Activated CD4-positive, alpha-beta T cell treated with anti-CD3 and anti-CD28 coated beads for 4 hours (primary cell): Measurements from ENCODE around the gene CCSAP.
A peak's percentile ranks its signal among the peaks of the same experiment; 100 is the strongest.

ENCODE experiments used
- DNase-seq, 2 donors: peaks; one replicate each; pipeline ENCODE4 v3.0.0-alpha.2; 2020

Gene CCSAP

GRCh38 chr1:229364207-229365065, 21.6 kb upstream of the CCSAP start:
- no peak for DNase-seq

GRCh38 chr1:229363723-229364122, 20.9 kb upstream of the CCSAP start:
- no peak for DNase-seq

DNA sequence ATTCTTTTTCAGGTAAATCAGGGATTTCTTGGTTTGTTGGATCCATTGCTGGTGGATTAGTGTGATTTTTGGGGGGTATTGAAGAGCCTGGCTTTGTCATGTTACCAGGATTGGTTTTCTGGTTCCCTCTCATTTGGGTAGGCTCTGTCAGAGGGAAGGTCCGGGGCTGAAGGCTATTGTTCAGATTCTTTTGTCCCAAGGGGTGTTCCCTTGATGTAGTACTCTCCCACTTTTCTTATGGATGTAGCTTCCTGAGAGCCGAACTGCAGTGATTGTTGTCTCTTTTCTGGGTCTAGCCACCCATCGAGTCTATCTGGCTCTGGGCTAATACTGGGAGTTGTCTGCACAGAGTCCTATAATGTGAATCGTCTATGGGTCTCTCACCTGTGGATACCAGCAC, 17.6 kb upstream of the CCSAP start:
- no peak for DNase-seq

- no peak for DNase-seq
Observed at GRCh38 chr1:229355661-229356060, 12.8 kb upstream of the CCSAP start.

DNA sequence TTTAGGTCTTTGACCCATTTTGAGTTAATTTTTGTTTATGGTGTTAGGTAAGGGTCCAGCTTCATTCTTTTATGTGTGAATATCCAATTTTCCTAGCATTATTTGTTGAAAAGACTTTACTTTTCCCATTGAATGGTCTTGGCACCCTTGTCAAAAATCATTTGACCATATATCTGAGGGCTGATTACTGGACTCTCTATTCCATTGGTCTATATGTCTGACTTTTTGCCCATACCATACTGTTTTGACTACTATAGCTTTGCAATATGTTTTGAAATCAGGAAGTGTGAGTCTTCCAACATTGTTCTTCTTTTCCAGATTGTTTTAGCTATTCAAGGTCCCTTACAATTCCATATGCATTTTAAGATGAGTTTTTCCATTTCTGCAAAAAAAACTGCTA, 11.4 kb upstream of the CCSAP start:
- no peak for DNase-seq

DNA sequence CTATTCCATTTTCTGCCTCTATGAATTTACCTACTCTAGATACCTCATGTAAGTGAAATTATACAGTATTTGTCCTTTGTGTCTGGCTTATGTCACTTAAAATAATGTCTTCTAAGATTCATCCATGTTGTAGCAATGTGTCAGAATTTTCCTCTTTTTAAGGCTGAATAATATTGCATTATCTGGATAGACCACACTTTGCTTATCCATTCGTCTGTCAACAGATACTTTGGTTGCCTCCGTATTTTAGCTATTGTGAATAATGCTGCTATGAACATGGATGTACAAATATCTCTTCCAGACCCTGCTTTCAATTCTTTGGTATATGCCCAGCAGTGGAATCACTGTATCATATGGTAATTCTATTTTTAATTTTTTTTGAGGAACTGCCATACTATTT, 10.1 kb upstream of the CCSAP start:
- DNase-seq = no peak

DNA sequence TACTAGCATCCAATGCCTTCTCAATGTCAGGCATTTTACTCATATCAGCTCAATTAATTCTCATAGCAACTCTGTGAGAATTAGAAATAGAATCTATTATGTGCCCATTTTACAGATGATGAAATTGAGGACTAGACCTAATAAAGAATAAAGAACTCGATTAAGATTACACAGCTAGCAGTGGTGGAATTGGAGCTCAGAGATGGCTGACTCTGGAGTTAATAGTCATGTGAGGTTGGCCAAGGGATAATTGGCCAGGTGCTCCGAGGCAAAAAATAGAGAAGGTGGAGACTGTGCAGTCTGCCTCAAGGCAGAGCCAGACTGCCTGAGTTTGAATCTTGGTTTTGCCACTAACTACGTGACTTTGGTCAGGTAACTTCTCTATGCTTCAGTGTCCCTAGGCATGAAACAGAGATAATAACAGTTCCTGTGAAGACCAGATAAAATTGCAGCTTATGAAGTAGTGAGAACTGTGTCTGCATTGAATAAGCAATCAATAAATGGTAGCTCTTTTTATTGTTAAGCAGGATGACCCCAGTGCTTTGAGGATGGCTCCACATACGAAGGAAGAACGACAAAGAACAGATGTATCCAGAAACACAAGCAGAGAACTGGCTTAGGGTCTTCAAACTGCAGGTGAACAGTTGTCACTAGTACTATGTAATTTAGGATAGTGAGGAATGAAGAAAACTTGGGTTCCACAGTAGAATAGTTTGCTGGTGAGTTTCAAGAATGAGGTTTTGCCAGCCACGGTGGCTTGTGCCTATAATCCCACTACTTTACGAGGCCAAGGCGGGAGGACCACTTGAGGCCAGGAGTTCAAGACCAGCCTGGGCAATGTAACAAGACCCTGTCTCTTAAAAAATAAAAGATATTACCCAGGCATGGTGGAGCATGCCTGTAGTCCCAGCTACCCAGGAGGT, 6.9 kb upstream of the CCSAP start:
- no peak for DNase-seq

GRCh38 chr1:229347528-229347927, 4.7 kb upstream of the CCSAP start:
- DNase-seq = no peak

DNA sequence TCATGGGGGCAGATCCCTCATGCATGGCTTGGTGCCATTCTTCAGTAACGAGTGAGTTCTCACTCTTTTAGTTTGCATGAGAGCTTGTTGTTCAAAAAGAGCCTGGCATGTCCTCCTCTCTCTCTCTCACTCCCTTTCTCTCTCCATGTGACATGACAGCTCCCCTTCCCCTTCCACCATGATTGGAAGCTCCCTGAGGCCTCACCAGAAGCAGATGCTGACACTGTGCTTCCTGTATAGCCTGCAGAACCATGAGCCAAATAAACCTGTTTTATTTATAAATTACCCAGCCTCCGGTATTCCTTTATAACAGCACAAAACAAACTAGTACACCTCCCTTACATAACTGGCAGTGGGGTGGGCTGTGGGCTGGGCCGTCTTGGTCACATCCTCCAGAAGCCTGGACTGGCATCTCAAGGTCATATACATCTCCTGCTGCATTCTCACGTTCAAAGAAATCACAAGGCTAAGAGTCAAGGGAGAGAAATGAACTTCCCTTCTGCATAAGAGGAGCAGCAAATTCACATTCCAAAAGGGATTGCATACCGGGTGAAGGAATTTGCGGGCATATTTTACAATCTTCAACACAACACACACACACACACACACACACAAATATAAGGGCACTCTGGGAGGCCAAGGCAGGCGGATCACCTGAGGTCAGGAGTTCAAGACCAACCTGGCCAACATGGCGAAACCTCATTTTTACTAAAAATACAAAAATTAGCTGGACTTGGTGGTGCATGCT, 2.3 kb upstream of the CCSAP start:
- no peak for DNase-seq

DNA sequence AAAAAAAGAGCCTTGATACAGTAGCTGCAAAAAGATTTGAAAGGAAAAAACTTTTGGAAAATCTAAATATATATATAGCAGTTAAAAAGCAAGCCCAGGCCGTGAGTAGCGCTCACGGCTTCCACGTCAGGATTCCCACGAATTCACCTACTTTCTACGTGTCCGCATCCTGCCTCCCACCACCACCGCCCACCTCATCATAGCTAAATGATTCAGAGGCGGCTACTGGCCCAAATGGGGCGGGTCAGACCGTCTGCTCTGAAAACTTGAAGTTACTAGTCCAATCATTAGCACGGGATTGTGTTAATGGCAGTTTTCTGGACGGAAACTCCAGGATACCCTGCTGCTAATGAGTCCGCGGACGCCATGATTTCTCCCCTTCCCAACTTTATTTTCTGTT, 1.3 kb upstream of the CCSAP start:
- DNase-seq = peak; percentile 20 to 37

GRCh38 chr1:229341774-229342655, 832 bp downstream of the CCSAP start:
- DNase-seq = peak; percentile 77 to 83

GRCh38 chr1:229340496-229340895, 2.4 kb downstream of the CCSAP start:
- DNase-seq = no peak

GRCh38 chr1:229339520-229339919, 3.3 kb downstream of the CCSAP start:
- no peak for DNase-seq

DNA sequence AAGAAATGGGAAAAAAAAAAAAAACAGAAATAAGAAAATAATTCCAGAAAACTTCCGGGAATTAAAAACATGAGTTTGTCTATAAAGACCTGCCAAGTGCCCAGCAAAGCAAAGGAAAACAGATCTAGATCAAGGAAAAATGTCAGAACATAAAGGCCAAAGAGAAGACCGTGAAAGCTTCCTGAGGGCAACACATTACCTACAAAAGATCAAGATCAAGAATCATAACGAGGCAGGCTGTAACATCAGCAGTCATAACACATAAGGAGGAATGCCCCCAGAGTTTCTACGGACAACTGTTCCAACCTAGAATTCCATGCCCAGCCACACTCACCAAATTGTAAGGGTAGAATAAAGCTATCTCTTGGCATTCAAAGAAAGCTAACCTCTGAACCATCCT, 3.8 kb downstream of the CCSAP start:
- DNase-seq = no peak

GRCh38 chr1:229336345-229336744, 6.5 kb downstream of the CCSAP start:
- DNase-seq = no peak

GRCh38 chr1:229334716-229335115, 8.1 kb downstream of the CCSAP start:
- no peak for DNase-seq

DNA sequence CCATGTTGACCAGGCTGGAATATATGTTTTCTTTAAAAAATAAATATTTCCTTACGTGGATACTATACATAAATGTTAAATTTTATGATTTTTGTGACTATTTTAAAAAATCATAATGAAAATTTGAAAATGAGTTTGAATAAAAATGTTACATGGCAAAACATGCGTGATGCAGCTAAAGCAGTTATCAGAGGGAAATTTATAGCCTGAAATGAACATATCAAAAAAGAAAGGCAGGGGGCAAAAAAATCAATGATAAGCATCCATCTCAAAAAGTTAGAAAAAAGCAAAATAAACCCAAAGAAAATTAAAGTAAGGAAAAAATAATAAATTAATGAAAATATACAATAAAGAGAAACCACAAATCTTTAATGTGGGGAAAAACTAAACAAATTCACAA, 8.6 kb downstream of the CCSAP start:
- DNase-seq = no peak

- DNase-seq = no peak
Observed at GRCh38 chr1:229328598-229329362, 14.1 kb downstream of the CCSAP start.

DNA sequence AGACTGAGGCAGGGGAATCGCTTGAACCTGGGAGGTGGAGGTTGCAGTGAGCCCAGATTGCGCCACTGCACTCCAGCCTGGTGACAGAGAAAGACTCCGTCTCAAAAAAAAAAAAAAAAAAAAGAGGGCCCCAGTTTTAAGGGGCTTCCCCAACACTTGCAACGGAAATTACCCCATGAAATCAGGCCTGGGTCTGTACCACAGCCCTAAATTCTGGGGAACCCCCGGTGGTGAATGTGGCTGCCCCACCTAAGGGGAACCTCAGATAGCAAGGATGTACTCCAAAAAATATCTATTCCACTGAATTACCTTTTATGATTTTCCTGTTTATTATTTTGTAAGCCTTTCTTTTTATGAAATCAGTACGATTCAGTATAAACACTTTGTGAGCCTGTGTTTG, 15.1 kb downstream of the CCSAP start:
- DNase-seq = peak in 1 of 2 donors; percentile 21

GRCh38 chr1:229326601-229327000, 16.2 kb downstream of the CCSAP start:
- DNase-seq = no peak

DNA sequence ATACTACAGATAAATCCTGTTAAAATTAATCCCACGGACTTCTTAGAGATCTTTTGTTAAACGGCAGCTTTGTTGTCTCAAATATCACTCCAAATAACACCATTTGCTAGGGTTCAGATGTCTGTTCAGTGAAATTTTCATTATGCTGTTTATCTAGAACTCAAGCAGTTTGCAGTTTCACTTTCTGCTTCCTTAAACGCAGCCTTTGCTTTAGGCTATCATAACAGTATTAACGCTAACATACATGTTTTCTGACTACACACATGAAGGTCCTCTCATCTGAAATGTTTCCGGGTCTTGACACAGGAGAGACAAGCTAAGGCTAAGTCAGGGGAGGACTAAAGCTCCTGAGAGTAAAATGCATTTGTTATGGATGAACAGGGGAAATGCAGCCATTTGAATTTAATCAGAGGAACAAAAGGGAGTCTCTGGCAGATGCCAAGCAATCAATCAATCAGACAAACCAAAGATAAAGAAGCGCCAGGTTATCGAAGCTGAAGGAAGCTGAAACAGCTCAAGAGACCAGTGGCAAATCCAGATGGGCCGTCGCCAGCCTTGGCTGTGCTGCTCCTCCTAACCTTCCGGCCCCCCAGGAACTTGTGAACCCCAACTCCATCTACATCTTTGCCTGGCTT, 16.9 kb downstream of the CCSAP start:
- DNase-seq = no peak
